ENCODE results near the gene IGSF11. TPM values are rescaled to one million over a fixed set of nuclear protein-coding genes. Genes with fewer than 3 reads are reported as not detected.

The IGSF11 gene
- total RNA-seq, 1 donor from 2014 or later: 1.1 TPM

DNA sequence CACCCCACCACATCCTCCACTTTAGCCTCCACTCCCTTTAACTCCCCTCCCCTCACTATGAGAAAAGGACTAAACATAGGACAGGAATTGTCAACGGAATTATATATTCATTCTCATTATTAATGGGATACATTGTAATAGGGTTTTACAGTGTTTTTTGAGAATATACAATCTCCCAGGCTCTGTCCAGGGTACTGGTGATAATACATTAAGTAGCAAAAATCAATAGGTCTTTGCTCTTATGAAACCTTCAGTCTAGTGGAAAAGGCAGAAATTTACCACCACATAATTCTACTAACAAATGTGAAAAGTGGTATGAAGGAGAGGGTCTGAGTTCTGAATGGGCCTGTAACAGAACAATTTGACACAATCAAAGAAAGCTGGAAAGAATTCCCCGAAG lies 28.2 kb upstream of the IGSF11 start:
- DNase-seq (ENCODE audit: low read depth): no peak
- H3K36me3 ChIP-seq (ENCODE audit: control insufficient read depth, insufficient read depth, low read length): no peaks in the 10 kb centered on the region
- no peak overlapping the region for H3K4me3 ChIP-seq (ENCODE audit: low read depth, low read length)
- TF ChIP-seq CTCF (IDR thresholded peaks at IDR 0.05; ENCODE audit: insufficient read depth, low read length, severe bottlenecking): no peak
- H3K27me3 ChIP-seq (ENCODE audit: control insufficient read depth, insufficient read depth, low read length): no peaks in the 10 kb centered on the region
- no peak for FAIRE-seq

- DNase-seq (ENCODE audit: low read depth) (no peak), FAIRE-seq (no peak)
- Histone ChIP-seq H3K36me3 (ENCODE audit: control insufficient read depth, insufficient read depth, low read length) (no peaks in the 10 kb centered on the region), H3K4me3 (ENCODE audit: low read depth, low read length) (no peak overlapping the region), H3K27me3 (ENCODE audit: control insufficient read depth, insufficient read depth, low read length) (no peaks in the 10 kb centered on the region)
- no peak for TF ChIP-seq CTCF (IDR thresholded peaks at IDR 0.05; ENCODE audit: insufficient read depth, low read length, severe bottlenecking)
These were observed 9.9 kb upstream of the IGSF11 start for GRCh38 chr3:119044593-119044992.

DNA sequence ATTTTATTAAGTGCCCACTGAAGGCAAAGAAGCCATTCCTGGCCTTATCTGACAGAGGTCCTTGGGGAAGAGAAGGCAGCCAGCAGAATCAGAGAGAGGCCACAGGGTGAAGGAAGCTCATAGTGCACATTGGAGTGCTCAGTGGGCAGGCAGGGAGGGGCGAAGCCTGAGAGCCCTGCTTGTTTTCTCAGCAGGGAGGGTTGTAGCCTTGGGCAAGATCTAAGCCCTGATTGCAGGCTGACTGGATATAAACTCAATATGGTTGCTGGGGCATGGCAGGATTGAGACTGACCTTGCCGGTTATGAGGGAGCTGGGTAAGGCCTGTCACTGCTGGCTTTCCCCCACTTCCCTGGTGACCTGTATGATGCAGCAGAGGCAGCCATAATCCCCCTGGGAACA lies 7.5 kb upstream of the IGSF11 start:
- no peak for TF ChIP-seq CTCF (IDR thresholded peaks at IDR 0.05; ENCODE audit: insufficient read depth, low read length, severe bottlenecking)
- FAIRE-seq (peak; percentile 28), DNase-seq (ENCODE audit: low read depth) (no peak)
- Histone ChIP-seq H3K36me3 (ENCODE audit: control insufficient read depth, insufficient read depth, low read length) (no peaks in the 10 kb centered on the region), H3K4me3 (ENCODE audit: low read depth, low read length) (no peak overlapping the region), H3K27me3 (ENCODE audit: control insufficient read depth, insufficient read depth, low read length) (no peaks in the 10 kb centered on the region)

- Histone ChIP-seq H3K36me3 (ENCODE audit: control insufficient read depth, insufficient read depth, low read length) (no peaks in the 10 kb centered on the region), H3K4me3 (ENCODE audit: low read depth, low read length) (peak overlapping the region; percentile 45), H3K27me3 (ENCODE audit: control insufficient read depth, insufficient read depth, low read length) (peaks cover 3% of the 10 kb centered on the region)
- DNase-seq (ENCODE audit: low read depth): no peak
- TF ChIP-seq CTCF (IDR thresholded peaks at IDR 0.05; ENCODE audit: insufficient read depth, low read length, severe bottlenecking): no peak
- FAIRE-seq: no peak
These were observed 334 bp upstream of the IGSF11 start for GRCh38 chr3:119035014-119035346.

DNA sequence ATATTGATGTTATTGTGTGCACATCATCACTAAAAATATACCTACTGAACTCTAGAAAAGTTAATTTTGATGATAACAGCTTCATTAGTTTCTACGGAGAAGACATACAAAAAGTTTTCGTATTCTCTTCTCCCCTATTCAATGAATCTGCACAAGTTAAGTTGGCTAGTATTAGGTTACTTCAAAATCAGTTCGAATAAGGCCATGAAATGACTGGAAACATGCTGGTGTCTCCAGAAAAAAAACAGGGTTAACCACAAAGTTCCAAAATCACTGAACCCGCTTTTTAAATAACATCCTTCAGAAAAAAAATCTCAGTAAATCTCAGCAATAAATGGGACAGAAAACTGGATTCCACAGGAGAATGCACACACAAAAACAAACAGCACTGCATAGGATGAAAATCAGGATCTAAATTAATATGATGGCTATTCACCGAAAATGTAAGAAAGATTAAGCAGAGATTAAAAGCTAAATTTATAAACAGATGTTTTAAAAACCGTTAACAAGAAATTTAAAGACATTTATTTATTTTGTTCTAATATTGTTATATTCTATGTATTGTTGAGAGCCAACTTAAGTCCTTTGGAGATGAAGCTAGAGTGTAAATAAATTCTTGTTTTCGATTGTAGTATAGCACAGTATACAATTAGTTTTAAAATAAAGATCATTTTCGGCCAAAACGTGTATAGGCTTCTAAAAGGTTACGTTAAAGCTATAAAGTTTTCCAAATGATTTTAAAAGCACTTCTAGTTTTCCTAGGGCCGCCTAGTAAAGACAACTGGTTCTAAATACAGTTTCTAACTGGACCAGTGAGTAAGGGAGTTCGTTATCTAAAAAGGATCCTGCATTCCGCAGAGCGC lies 1.0 kb downstream of the IGSF11 start:
- FAIRE-seq: no peak
- DNase-seq (ENCODE audit: low read depth): no peak
- TF ChIP-seq CTCF (IDR thresholded peaks at IDR 0.05; ENCODE audit: insufficient read depth, low read length, severe bottlenecking): no peak
- H3K27me3 ChIP-seq (ENCODE audit: control insufficient read depth, insufficient read depth, low read length): peaks cover 3% of the 10 kb centered on the region
- H3K36me3 ChIP-seq (ENCODE audit: control insufficient read depth, insufficient read depth, low read length): no peaks in the 10 kb centered on the region
- H3K4me3 ChIP-seq (ENCODE audit: low read depth, low read length): no peak overlapping the region

All from bronchial epithelial cell (primary cell).